HEK293 (cell line): ENCODE measurements around the gene NOS1AP.

Source experiments
- GLI2 ChIP-seq: fragments of 450-650 bp; formaldehyde crosslinking; IDR thresholded peaks from 2 replicates; pipeline ENCODE4; 2017; ENCODE audit warnings: missing biosample characterization, missing genetic modification characterization, low read depth, borderline replicate concordance
- MEIS1 ChIP-seq: sonication (generic); formaldehyde crosslinking; IDR thresholded peaks from 2 replicates; pipeline ENCODE4 v1.8.1; 2022; ENCODE audit warnings: missing genetic modification reagents, mild to moderate bottlenecking, borderline replicate concordance
- MYNN ChIP-seq: fragments of 450-650 bp; formaldehyde crosslinking; IDR thresholded peaks from 2 replicates; pipeline ENCODE4 v1.5.1; 2016; ENCODE audit warnings: missing biosample characterization, missing genetic modification characterization, borderline replicate concordance
- SETDB1 ChIP-seq: IDR thresholded peaks from one replicate; pipeline ENCODE4 v1.6.1; 2017; ENCODE audit warnings: mild to moderate bottlenecking, low read length, moderate library complexity, mixed read lengths; ENCODE audit not compliant: insufficient read length
- SP7 ChIP-seq: fragments of 450-650 bp; formaldehyde crosslinking; IDR thresholded peaks from 2 replicates; pipeline ENCODE4 v1.5.1; 2016; ENCODE audit warnings: missing biosample characterization, missing genetic modification characterization
- ZBTB1 ChIP-seq: fragments of 450-650 bp; formaldehyde crosslinking; IDR thresholded peaks from 2 replicates; pipeline ENCODE4 v1.5.1; 2016; ENCODE audit warnings: missing biosample characterization, missing genetic modification characterization
- ZBTB17 ChIP-seq: fragments of 450-650 bp; formaldehyde crosslinking; IDR thresholded peaks from 2 replicates; pipeline ENCODE4 v1.5.1; 2016; ENCODE audit warnings: missing biosample characterization, missing genetic modification characterization
- ZFP69B ChIP-seq: fragments of 450-650 bp; formaldehyde crosslinking; IDR thresholded peaks from 2 replicates; pipeline ENCODE4 v1.5.1; 2016; ENCODE audit warnings: missing biosample characterization, missing genetic modification characterization
- ZNF132 ChIP-seq: fragments of 450-650 bp; formaldehyde crosslinking; IDR thresholded peaks from 2 replicates; pipeline ENCODE4 v1.5.1; 2017; ENCODE audit warnings: missing biosample characterization, missing genetic modification characterization, borderline replicate concordance
- ZNF140 ChIP-seq: fragments of 450-650 bp; formaldehyde crosslinking; IDR thresholded peaks from 2 replicates; pipeline ENCODE4 v1.5.1; 2016; ENCODE audit warnings: missing biosample characterization, missing genetic modification characterization
- ZNF184 ChIP-seq: fragments of 450-650 bp; IDR thresholded peaks from 2 replicates; pipeline ENCODE4 v1.5.1; 2018; ENCODE audit warnings: missing biosample characterization, mild to moderate bottlenecking, missing genetic modification characterization
- ZNF354C ChIP-seq: fragments of 450-650 bp; formaldehyde crosslinking; IDR thresholded peaks from 2 replicates; pipeline ENCODE4 v1.5.1; 2016; ENCODE audit warnings: missing biosample characterization, missing genetic modification characterization, low read depth, borderline replicate concordance
- ZNF433 ChIP-seq: fragments of 450-650 bp; formaldehyde crosslinking; IDR thresholded peaks from 2 replicates; pipeline ENCODE4 v1.5.1; 2016; ENCODE audit warnings: missing biosample characterization, missing genetic modification characterization, low read depth
- ZNF449 ChIP-seq: fragments of 450-650 bp; formaldehyde crosslinking; IDR thresholded peaks from 2 replicates; pipeline ENCODE4 v1.5.1; 2017; ENCODE audit warnings: missing biosample characterization, mild to moderate bottlenecking, missing genetic modification characterization, moderate library complexity
- ZNF510 ChIP-seq: fragments of 450-650 bp; formaldehyde crosslinking; IDR thresholded peaks from 2 replicates; pipeline ENCODE4 v1.5.1; 2018; ENCODE audit warnings: mild to moderate bottlenecking, missing genetic modification characterization, missing biosample characterization; ENCODE audit not compliant: insufficient replicate concordance
- ZNF585B ChIP-seq: fragments of 450-650 bp; formaldehyde crosslinking; IDR thresholded peaks from 2 replicates; pipeline ENCODE4 v1.5.1; 2016; ENCODE audit warnings: missing biosample characterization, missing genetic modification characterization
- ZNF610 ChIP-seq: fragments of 450-650 bp; formaldehyde crosslinking; IDR thresholded peaks from 2 replicates; pipeline ENCODE4 v1.5.1; 2016; ENCODE audit warnings: missing biosample characterization, missing genetic modification characterization, borderline replicate concordance
- ZNF624 ChIP-seq: fragments of 450-650 bp; formaldehyde crosslinking; IDR thresholded peaks from 2 replicates; pipeline ENCODE4 v1.5.1; 2017; ENCODE audit warnings: missing biosample characterization, missing genetic modification characterization
- ZNF626 ChIP-seq: fragments of 450-650 bp; sonication (Bioruptor Pico); formaldehyde crosslinking; IDR thresholded peaks from 2 replicates; pipeline ENCODE4 v1.5.1; 2018; ENCODE audit warnings: missing biosample characterization, missing genetic modification characterization, inconsistent platforms
- ZNF654 ChIP-seq: fragments of 450-650 bp; formaldehyde crosslinking; IDR thresholded peaks from 2 replicates; pipeline ENCODE4 v1.5.1; 2016; ENCODE audit warnings: low read depth, missing biosample characterization, missing genetic modification characterization
- ZNF76 ChIP-seq: fragments of 450-650 bp; formaldehyde crosslinking; IDR thresholded peaks from 2 replicates; pipeline ENCODE4; 2016; ENCODE audit warnings: low read depth, missing biosample characterization, missing genetic modification characterization, borderline replicate concordance
- ZNF791 ChIP-seq: fragments of 450-650 bp; formaldehyde crosslinking; IDR thresholded peaks from 2 replicates; pipeline ENCODE4 v1.5.1; 2016; ENCODE audit warnings: missing biosample characterization, missing genetic modification characterization
- ZNF830 ChIP-seq: fragments of 450-650 bp; IDR thresholded peaks from 2 replicates; pipeline ENCODE4 v1.5.0; 2018; ENCODE audit warnings: missing biosample characterization, missing genetic modification characterization, low read depth, mild to moderate bottlenecking, moderate library complexity
- ZNF843 ChIP-seq: fragments of 450-650 bp; formaldehyde crosslinking; IDR thresholded peaks from 2 replicates; pipeline ENCODE4 v1.5.1; 2016; ENCODE audit warnings: missing biosample characterization, missing genetic modification characterization
- TF ChIP-seq, protein P1 (sequence below): fragments of 450-650 bp; formaldehyde crosslinking; IDR thresholded peaks from 2 replicates; pipeline ENCODE4 v1.5.1; 2016; ENCODE audit warnings: missing biosample characterization, missing genetic modification characterization
- TF ChIP-seq, protein P2 (sequence below): fragments of 450-650 bp; formaldehyde crosslinking; IDR thresholded peaks from 2 replicates; pipeline ENCODE4 v1.5.1; 2016; ENCODE audit warnings: missing biosample characterization, missing genetic modification characterization
- TF ChIP-seq, protein P3 (sequence below): fragments of 450-650 bp; formaldehyde crosslinking; IDR thresholded peaks from 2 replicates; pipeline ENCODE4 v1.5.1; 2016; ENCODE audit warnings: missing biosample characterization, missing genetic modification characterization
- TF ChIP-seq, protein P4 (sequence below): fragments of 450-650 bp; formaldehyde crosslinking; IDR thresholded peaks from 2 replicates; pipeline ENCODE4 v1.5.1; 2016; ENCODE audit warnings: missing biosample characterization, missing genetic modification characterization

NOS1AP gene

GRCh38 chr1:162069334-162070093 is at the start of gene NOS1AP (continued):
- TF ChIP-seq, protein P1, sequence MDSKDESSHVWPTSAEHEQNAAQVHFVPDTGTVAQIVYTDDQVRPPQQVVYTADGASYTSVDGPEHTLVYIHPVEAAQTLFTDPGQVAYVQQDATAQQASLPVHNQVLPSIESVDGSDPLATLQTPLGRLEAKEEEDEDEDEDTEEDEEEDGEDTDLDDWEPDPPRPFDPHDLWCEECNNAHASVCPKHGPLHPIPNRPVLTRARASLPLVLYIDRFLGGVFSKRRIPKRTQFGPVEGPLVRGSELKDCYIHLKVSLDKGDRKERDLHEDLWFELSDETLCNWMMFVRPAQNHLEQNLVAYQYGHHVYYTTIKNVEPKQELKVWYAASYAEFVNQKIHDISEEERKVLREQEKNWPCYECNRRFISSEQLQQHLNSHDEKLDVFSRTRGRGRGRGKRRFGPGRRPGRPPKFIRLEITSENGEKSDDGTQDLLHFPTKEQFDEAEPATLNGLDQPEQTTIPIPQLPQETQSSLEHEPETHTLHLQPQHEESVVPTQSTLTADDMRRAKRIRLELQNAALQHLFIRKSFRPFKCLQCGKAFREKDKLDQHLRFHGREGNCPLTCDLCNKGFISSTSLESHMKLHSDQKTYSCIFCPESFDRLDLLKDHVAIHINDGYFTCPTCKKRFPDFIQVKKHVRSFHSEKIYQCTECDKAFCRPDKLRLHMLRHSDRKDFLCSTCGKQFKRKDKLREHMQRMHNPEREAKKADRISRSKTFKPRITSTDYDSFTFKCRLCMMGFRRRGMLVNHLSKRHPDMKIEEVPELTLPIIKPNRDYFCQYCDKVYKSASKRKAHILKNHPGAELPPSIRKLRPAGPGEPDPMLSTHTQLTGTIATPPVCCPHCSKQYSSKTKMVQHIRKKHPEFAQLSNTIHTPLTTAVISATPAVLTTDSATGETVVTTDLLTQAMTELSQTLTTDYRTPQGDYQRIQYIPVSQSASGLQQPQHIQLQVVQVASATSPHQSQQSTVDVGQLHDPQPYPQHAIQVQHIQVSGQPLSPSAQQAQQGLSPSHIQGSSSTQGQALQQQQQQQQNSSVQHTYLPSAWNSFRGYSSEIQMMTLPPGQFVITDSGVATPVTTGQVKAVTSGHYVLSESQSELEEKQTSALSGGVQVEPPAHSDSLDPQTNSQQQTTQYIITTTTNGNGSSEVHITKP (tag by site-specific recombination), result no peak
- no peak for TF ChIP-seq ZNF184 (tag by site-specific recombination)
- no peak for TF ChIP-seq ZNF132 (tag by site-specific recombination)
- TF ChIP-seq GLI2, result no peak
- TF ChIP-seq, protein P2, sequence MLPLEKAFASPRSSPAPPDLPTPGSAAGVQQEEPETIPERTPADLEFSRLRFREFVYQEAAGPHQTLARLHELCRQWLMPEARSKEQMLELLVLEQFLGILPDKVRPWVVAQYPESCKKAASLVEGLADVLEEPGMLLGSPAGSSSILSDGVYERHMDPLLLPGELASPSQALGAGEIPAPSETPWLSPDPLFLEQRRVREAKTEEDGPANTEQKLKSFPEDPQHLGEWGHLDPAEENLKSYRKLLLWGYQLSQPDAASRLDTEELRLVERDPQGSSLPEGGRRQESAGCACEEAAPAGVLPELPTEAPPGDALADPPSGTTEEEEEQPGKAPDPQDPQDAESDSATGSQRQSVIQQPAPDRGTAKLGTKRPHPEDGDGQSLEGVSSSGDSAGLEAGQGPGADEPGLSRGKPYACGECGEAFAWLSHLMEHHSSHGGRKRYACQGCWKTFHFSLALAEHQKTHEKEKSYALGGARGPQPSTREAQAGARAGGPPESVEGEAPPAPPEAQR (tag by site-specific recombination), result no peak
- no peak; the same call in 1 of the 2 replicates for TF ChIP-seq ZNF449
- no peak for TF ChIP-seq ZFP69B (tag by site-specific recombination)
- TF ChIP-seq, protein P3, sequence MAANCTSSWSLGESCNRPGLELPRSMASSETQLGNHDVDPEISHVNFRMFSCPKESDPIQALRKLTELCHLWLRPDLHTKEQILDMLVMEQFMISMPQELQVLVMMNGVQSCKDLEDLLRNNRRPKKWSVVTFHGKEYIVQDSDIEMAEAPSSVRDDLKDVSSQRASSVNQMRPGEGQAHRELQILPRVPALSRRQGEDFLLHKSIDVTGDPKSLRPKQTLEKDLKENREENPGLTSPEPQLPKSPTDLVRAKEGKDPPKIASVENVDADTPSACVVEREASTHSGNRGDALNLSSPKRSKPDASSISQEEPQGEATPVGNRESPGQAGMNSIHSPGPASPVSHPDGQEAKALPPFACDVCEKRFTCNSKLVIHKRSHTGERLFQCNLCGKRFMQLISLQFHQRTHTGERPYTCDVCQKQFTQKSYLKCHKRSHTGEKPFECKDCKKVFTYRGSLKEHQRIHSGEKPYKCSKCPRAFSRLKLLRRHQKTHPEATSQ, result no peak
- no peak for TF ChIP-seq ZNF624 (tag by site-specific recombination)
- no peak for TF ChIP-seq ZNF585B (tag by site-specific recombination)
- no peak for TF ChIP-seq MYNN (tag by site-specific recombination)
- TF ChIP-seq MEIS1 (CRISPR knock-in tag), result no peak
- TF ChIP-seq ZNF610, result no peak
- TF ChIP-seq ZNF433 (tag by site-specific recombination), result no peak
- no peak for TF ChIP-seq ZNF791 (tag by site-specific recombination)
- TF ChIP-seq ZNF76 (tag by site-specific recombination), result no peak
- 0 out of 2 replicates have a peak, but pooled peaks have one; percentile 20 for TF ChIP-seq ZBTB17 (tag by site-specific recombination)
- TF ChIP-seq SP7, result 0 out of 2 replicates have a peak, but pooled peaks have one; percentile 25
- no peak for TF ChIP-seq ZNF843 (tag by site-specific recombination)
- TF ChIP-seq ZNF830, result no peak
- no peak for TF ChIP-seq SETDB1
- no peak for TF ChIP-seq ZNF654 (tag by site-specific recombination)
- no peak for TF ChIP-seq ZBTB1 (tag by site-specific recombination)
- TF ChIP-seq ZNF140 (tag by site-specific recombination), result no peak
- no peak for TF ChIP-seq ZNF354C (tag by site-specific recombination)
- TF ChIP-seq ZNF510 (tag by site-specific recombination), result no peak
- TF ChIP-seq ZNF626 (tag by site-specific recombination), result no peak
- TF ChIP-seq, protein P4, sequence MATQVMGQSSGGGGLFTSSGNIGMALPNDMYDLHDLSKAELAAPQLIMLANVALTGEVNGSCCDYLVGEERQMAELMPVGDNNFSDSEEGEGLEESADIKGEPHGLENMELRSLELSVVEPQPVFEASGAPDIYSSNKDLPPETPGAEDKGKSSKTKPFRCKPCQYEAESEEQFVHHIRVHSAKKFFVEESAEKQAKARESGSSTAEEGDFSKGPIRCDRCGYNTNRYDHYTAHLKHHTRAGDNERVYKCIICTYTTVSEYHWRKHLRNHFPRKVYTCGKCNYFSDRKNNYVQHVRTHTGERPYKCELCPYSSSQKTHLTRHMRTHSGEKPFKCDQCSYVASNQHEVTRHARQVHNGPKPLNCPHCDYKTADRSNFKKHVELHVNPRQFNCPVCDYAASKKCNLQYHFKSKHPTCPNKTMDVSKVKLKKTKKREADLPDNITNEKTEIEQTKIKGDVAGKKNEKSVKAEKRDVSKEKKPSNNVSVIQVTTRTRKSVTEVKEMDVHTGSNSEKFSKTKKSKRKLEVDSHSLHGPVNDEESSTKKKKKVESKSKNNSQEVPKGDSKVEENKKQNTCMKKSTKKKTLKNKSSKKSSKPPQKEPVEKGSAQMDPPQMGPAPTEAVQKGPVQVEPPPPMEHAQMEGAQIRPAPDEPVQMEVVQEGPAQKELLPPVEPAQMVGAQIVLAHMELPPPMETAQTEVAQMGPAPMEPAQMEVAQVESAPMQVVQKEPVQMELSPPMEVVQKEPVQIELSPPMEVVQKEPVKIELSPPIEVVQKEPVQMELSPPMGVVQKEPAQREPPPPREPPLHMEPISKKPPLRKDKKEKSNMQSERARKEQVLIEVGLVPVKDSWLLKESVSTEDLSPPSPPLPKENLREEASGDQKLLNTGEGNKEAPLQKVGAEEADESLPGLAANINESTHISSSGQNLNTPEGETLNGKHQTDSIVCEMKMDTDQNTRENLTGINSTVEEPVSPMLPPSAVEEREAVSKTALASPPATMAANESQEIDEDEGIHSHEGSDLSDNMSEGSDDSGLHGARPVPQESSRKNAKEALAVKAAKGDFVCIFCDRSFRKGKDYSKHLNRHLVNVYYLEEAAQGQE (tag by site-specific recombination), result no peak
